CD8-positive, alpha-beta memory T cell (primary cell): ENCODE results near the gene IFNA4. TPM values are rescaled to one million over a fixed set of nuclear protein-coding genes. Genes with fewer than 3 reads are reported as not detected.
"Not testable (repeated sequence)": the region's sequence is repeated elsewhere in the genome, so short reads cannot be mapped to it uniquely, and the experiment has no call there.

Experiments
- CTCF ChIA-PET: fragments of 350-600 bp; sonication (Branson Sonifier 250); formaldehyde crosslinking; loops from one replicate; lab custom pipeline; 2021; ENCODE audit warnings: antibody characterized with exemption; lab: Charles Lee
- POLR2A ChIA-PET: fragments of 350-600 bp; sonication (Branson Sonifier 250); formaldehyde crosslinking; loops from one replicate; lab custom pipeline; 2021; ENCODE audit warnings: antibody characterized with exemption; lab: Charles Lee
- DNase-seq, 5 donors: peaks; one replicate each; pipeline versions ENCODE4 v3.0.0 to v3.0.0-alpha.2; 2020 to 2022; ENCODE audit warnings: mixed read lengths in 1 of 5
- H3K27ac ChIP-seq: one replicate; pipeline ENCODE4 v1.7.0; 2013; ENCODE audit warnings: low read depth, mild to moderate bottlenecking, low read length, moderate library complexity
- H3K27me3 ChIP-seq: 2 replicates; pipeline ENCODE4 v1.7.0; 2013; ENCODE audit warnings: low read length, mild to moderate bottlenecking; ENCODE audit not compliant: insufficient read depth, poor library complexity, severe bottlenecking
- H3K36me3 ChIP-seq: 2 replicates; pipeline ENCODE4 v1.7.0; 2013; ENCODE audit warnings: mild to moderate bottlenecking, low read length, moderate library complexity; ENCODE audit not compliant: insufficient read depth
- H3K4me1 ChIP-seq: 2 replicates; pipeline ENCODE4 v1.7.0; 2013; ENCODE audit warnings: mild to moderate bottlenecking, low read length, moderate library complexity; ENCODE audit not compliant: insufficient read depth
- H3K4me3 ChIP-seq: 2 replicates; pipeline ENCODE4 v1.7.0; 2013; ENCODE audit warnings: mild to moderate bottlenecking, low read length
- H3K9me3 ChIP-seq: 2 replicates; pipeline ENCODE4 v1.7.0; 2013; ENCODE audit warnings: mild to moderate bottlenecking, low read length
- H3K27ac Mint-ChIP-seq, 8 donors: one replicate each; pipeline ENCODE4 v1.8.0; 2020 to 2021; ENCODE audit warnings: mixed read lengths in 8 of 8, mild to moderate bottlenecking in 6 of 8, inconsistent platforms in 3 of 8, moderate library complexity in 3 of 8
- H3K27me3 Mint-ChIP-seq, 2 donors: one replicate each; pipeline ENCODE4 v1.8.0; 2020 to 2021; ENCODE audit warnings: mixed read lengths in 2 of 2, mild to moderate bottlenecking in 1 of 2, moderate library complexity in 1 of 2
- H3K36me3 Mint-ChIP-seq, 3 donors: one replicate each; pipeline ENCODE4 v1.8.0; 2020 to 2021; ENCODE audit warnings: mixed read lengths in 3 of 3, inconsistent platforms in 1 of 3, mild to moderate bottlenecking in 1 of 3
- H3K4me1 Mint-ChIP-seq, 3 donors: one replicate each; pipeline ENCODE4 v1.8.0; 2020 to 2021; ENCODE audit warnings: mixed read lengths in 3 of 3, inconsistent platforms in 1 of 3, mild to moderate bottlenecking in 1 of 3
- H3K4me3 Mint-ChIP-seq, 7 donors: one replicate each; pipeline ENCODE4 v1.8.0; 2020 to 2021; ENCODE audit warnings: mixed read lengths in 7 of 7, mild to moderate bottlenecking in 6 of 7, moderate library complexity in 4 of 7, inconsistent platforms in 2 of 7
- H3K9me3 Mint-ChIP-seq, 5 donors: one replicate each; pipeline ENCODE4 v1.8.0; 2020 to 2022; ENCODE audit warnings: mixed read lengths in 5 of 5, mild to moderate bottlenecking in 3 of 5, moderate library complexity in 2 of 5, inconsistent platforms in 1 of 5
- polyA plus RNA-seq: library from polyadenylated mRNA; unstranded; fragments of 300-500 nt; fragmentation: Illumina TruSeq; gene quantifications from one replicate; pipeline ENCODE4 v1.2.3, GENCODE V29; 2021
- total RNA-seq, 2 experiments: library from RNA; stranded (reverse); gene quantifications; one replicate each; pipeline ENCODE4 v1.2.3, GENCODE V29; 2021

IFNA4 gene
- total RNA-seq (not detected), polyA plus RNA-seq (not detected)

- H3K36me3 ChIP-seq, DNase-seq, H3K4me3 Mint-ChIP-seq, H3K9me3 ChIP-seq, H3K36me3 Mint-ChIP-seq, CTCF ChIA-PET, H3K9me3 Mint-ChIP-seq, H3K27ac Mint-ChIP-seq, H3K4me1 ChIP-seq, H3K4me3 ChIP-seq, H3K27ac ChIP-seq, H3K27me3 ChIP-seq, POLR2A ChIA-PET, H3K27me3 Mint-ChIP-seq: not testable (repeated sequence)
- peaks cover 9 to 14% (median 12%) of the 10 kb centered on the region in 3 donors for H3K4me1 Mint-ChIP-seq
Measured at GRCh38 chr9:21187487-21187886, at the start of gene IFNA4. Gene IFNA4 (minus strand): TSS chr9:21187587. CDS start chr9:21187531, 56 bp downstream.

GRCh38 chr9:21236360-21236714 is 49.0 kb upstream of the IFNA4 start:
- H3K27me3 ChIP-seq, H3K9me3 ChIP-seq, H3K36me3 Mint-ChIP-seq, H3K9me3 Mint-ChIP-seq, H3K36me3 ChIP-seq, DNase-seq, H3K27ac ChIP-seq, POLR2A ChIA-PET, H3K4me1 ChIP-seq, H3K4me3 ChIP-seq, H3K27ac Mint-ChIP-seq: not testable (repeated sequence)
- CTCF ChIA-PET: interaction anchor here (0.6 to 2.1 kb wide), 20 partner anchors 16 to 554 kb away, joined by 3 to 11 read pairs (median 4); no protein-coding TSS in a partner anchor
- Mint-ChIP-seq H3K27me3 (peaks cover 13 to 26% of the 10 kb centered on the region in 2 donors), H3K4me3 (peak overlapping the region in 6 of 7 donors; percentile 25 to 61 (median 51)), H3K4me1 (peaks cover 9 to 13% (median 12%) of the 10 kb centered on the region in 3 donors)

- H3K36me3 ChIP-seq, H3K27ac ChIP-seq, H3K9me3 ChIP-seq, H3K4me3 ChIP-seq, H3K27me3 ChIP-seq, H3K4me1 ChIP-seq, H3K36me3 Mint-ChIP-seq, H3K9me3 Mint-ChIP-seq: not testable (repeated sequence)
- Mint-ChIP-seq H3K27ac (peak overlapping the region in 1 of 8 donors; percentile 74), H3K4me1 (peaks cover 9 to 13% (median 12%) of the 10 kb centered on the region in 3 donors), H3K4me3 (peak overlapping the region; percentile 25 to 61 (median 48)), H3K27me3 (peaks cover 13 to 22% of the 10 kb centered on the region in 2 donors)
- ChIA-PET POLR2A (interaction anchor here (0.6 kb wide), 1 partner anchor 567 kb away, joined by 4 read pairs; the partner anchor contains the start of gene MTAP), CTCF (interaction anchor here (0.6 to 2.1 kb wide), 24 partner anchors 10 to 555 kb away, joined by 3 to 11 read pairs (median 4); no protein-coding TSS in a partner anchor)
- DNase-seq: peak in 2 of 5 donors; percentile 21 to 39
Measured at GRCh38 chr9:21235468-21236359, 48.3 kb upstream of the IFNA4 start.

DNA sequence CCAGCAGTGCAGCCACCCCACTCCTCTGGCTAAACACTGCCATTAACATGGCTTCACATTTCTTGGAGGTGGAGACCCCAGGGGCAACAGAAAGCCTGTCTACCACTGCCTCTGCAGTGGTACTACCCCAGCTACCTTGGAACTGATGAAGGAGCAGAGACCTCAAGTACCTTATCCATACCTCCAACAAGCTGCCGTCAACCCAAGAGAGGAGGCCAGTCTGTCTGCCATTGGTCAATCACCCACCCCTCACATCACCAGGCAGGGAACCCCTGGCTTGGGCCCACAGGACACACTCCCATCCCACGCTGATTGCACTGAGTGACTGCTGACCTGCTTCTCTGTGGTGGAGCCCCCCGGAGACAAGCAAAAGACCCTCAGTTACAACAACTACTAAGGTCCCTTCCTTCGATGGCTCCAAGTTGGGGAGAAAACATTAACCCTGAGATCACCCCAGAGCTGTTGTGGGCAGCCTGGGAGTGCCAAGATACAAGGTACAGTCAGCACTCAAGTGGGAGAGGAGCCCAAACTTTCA is 46.8 kb upstream of the IFNA4 start:
- H3K9me3 Mint-ChIP-seq: no peaks in the 10 kb centered on the region
- H3K36me3 ChIP-seq: no peaks in the 10 kb centered on the region

GRCh38 chr9:21233258-21233657 is 45.9 kb upstream of the IFNA4 start:
- no peak for DNase-seq
- peaks cover 9 to 12% of the 10 kb centered on the region in 2 donors for H3K27me3 Mint-ChIP-seq
- ChIA-PET POLR2A (no interaction called here), CTCF (no interaction called here)
- H3K4me1 Mint-ChIP-seq: peaks cover 9 to 13% (median 12%) of the 10 kb centered on the region in 3 donors
- Histone ChIP-seq H3K4me1 (peaks cover 5% of the 10 kb centered on the region), H3K27ac (no peak overlapping the region), H3K4me3 (no peak overlapping the region), H3K36me3 (no peaks in the 10 kb centered on the region), H3K27me3 (no peaks in the 10 kb centered on the region), H3K9me3 (no peaks in the 10 kb centered on the region)
- H3K9me3 Mint-ChIP-seq: no peaks in the 10 kb centered on the region
- no peak overlapping the region for H3K27ac Mint-ChIP-seq
- no peaks in the 10 kb centered on the region for H3K36me3 Mint-ChIP-seq
- H3K4me3 Mint-ChIP-seq: no peak overlapping the region

More for the DNA sequence above, 46.8 kb upstream of the IFNA4 start:
- H3K4me1 Mint-ChIP-seq: peaks cover 9 to 13% (median 12%) of the 10 kb centered on the region in 3 donors
- H3K4me1 ChIP-seq: peaks cover 5% of the 10 kb centered on the region
- peaks cover 9 to 17% of the 10 kb centered on the region in 2 donors for H3K27me3 Mint-ChIP-seq
- CTCF ChIA-PET: interaction anchor here (1.3 to 2.1 kb wide), 2 partner anchors 25 to 51 kb away, joined by 3 to 5 read pairs; no protein-coding TSS in a partner anchor
- no peak overlapping the region for H3K27ac Mint-ChIP-seq
- H3K36me3 Mint-ChIP-seq: no peaks in the 10 kb centered on the region
- H3K27ac ChIP-seq: no peak overlapping the region
- no peak overlapping the region for H3K4me3 ChIP-seq
- no peak overlapping the region for H3K4me3 Mint-ChIP-seq
- POLR2A ChIA-PET: no interaction called here
- no peaks in the 10 kb centered on the region for H3K27me3 ChIP-seq
- no peak for DNase-seq
- no peaks in the 10 kb centered on the region for H3K9me3 ChIP-seq

- no peak for DNase-seq
- H3K36me3 Mint-ChIP-seq: no peaks in the 10 kb centered on the region
- H3K27me3 ChIP-seq: no peaks in the 10 kb centered on the region
- no peak within 1 kb of the TSS for H3K4me3 Mint-ChIP-seq
- H3K27ac ChIP-seq: no peak within 1 kb of the TSS
- no peak within 1 kb of the TSS for H3K4me3 ChIP-seq
- POLR2A ChIA-PET: no interaction called here
- H3K4me1 Mint-ChIP-seq: no peaks in the 10 kb centered on the region
- no peaks in the 10 kb centered on the region for H3K4me1 ChIP-seq
- H3K27me3 Mint-ChIP-seq: peaks cover 6 to 17% of the 10 kb centered on the region in 2 donors
- no peaks in the 10 kb centered on the region for H3K9me3 ChIP-seq
- H3K27ac Mint-ChIP-seq: peak within 1 kb of the TSS in 1 of 8 donors; percentile 40
- CTCF ChIA-PET: no interaction called here
- no peaks in the 10 kb centered on the region for H3K36me3 ChIP-seq
- no peaks in the 10 kb centered on the region for H3K9me3 Mint-ChIP-seq
Measured at GRCh38 chr9:21228122-21228521, 40.7 kb upstream of the IFNA4 start, which contains the start of gene IFNA17. Gene IFNA17 (minus strand): TSS chr9:21228222. CDS start chr9:21228173, 49 bp downstream.

GRCh38 chr9:21217211-21217610 is 29.8 kb upstream of the IFNA4 start, which contains the start of gene IFNA16:
Gene IFNA16 (minus strand): TSS chr9:21217311. CDS start chr9:21217305, 6 bp downstream.
- H3K9me3 ChIP-seq, CTCF ChIA-PET, H3K36me3 Mint-ChIP-seq, H3K4me3 ChIP-seq, DNase-seq, H3K27ac Mint-ChIP-seq, H3K9me3 Mint-ChIP-seq, H3K4me1 Mint-ChIP-seq, H3K4me3 Mint-ChIP-seq, H3K27me3 ChIP-seq, POLR2A ChIA-PET, H3K27ac ChIP-seq, H3K4me1 ChIP-seq, H3K36me3 ChIP-seq: not testable (repeated sequence)
- peaks cover 15 to 57% of the 10 kb centered on the region in 2 donors for H3K27me3 Mint-ChIP-seq
